Calu3 (cell line): ENCODE results near the gene SYNM. TPM values are rescaled to one million over a fixed set of nuclear protein-coding genes. Genes with fewer than 3 reads are reported as not detected.

Experiments used
- BruUV-seq: library from RNA; stranded (reverse); fragments of 400-500 nt; replicated peaks from 2 replicates; lab custom pipeline; 2021; lab: Mats Ljungman, UMichigan
- CTCF ChIA-PET: fragments of 300-600 bp; sonication (Branson Sonifier 250); formaldehyde crosslinking; loops from one replicate; lab custom pipeline; 2022; ENCODE audit warnings: antibody characterized with exemption; lab: Charles Lee
- DNase-seq: peaks from one replicate; pipeline ENCODE4 v3.0.0; 2022
- H3K27ac Mint-ChIP-seq: one replicate; pipeline ENCODE4 v1.8.0; 2022; ENCODE audit warnings: mixed read lengths; ENCODE audit not compliant: unreplicated experiment
- H3K27me3 Mint-ChIP-seq: one replicate; pipeline ENCODE4 v1.8.0; 2022; ENCODE audit warnings: mixed read lengths; ENCODE audit not compliant: unreplicated experiment
- H3K36me3 Mint-ChIP-seq: one replicate; pipeline ENCODE4 v1.8.0; 2022; ENCODE audit warnings: mild to moderate bottlenecking, moderate library complexity, mixed read lengths; ENCODE audit not compliant: insufficient read depth, unreplicated experiment
- H3K4me1 Mint-ChIP-seq: one replicate; pipeline ENCODE4 v1.8.0; 2022; ENCODE audit warnings: mild to moderate bottlenecking, low read depth, mixed read lengths; ENCODE audit not compliant: unreplicated experiment
- H3K4me3 Mint-ChIP-seq: one replicate; pipeline ENCODE4 v1.8.0; 2022; ENCODE audit warnings: mild to moderate bottlenecking, low read depth, moderate library complexity, mixed read lengths; ENCODE audit not compliant: unreplicated experiment
- H3K9me3 Mint-ChIP-seq: one replicate; pipeline ENCODE4 v1.8.0; 2022; ENCODE audit warnings: low read depth, mixed read lengths; ENCODE audit not compliant: unreplicated experiment
- CTCF ChIP-seq: fragments of 200-600 bp; IDR thresholded peaks from one replicate; pipeline ENCODE4 v1.8.0; 2022; ENCODE audit warnings: antibody characterized with exemption; ENCODE audit not compliant: unreplicated experiment
- intact Hi-C: fragments of 100-400 bp; cut with micrococcal nuclease; formaldehyde crosslinking; loops from one replicate; pipeline ENCODE4 v1.10.0; 2022; ENCODE audit not compliant: unreplicated experiment
- total RNA-seq: library from RNA; stranded (reverse); gene quantifications from 2 replicates; pipeline ENCODE4 v1.2.3, GENCODE V29; 2022

Gene SYNM
- total RNA-seq, 1 experiment from 2014 or later = 7.8 TPM

- DNase-seq = no peak
- H3K27me3 Mint-ChIP-seq = peaks cover 87% of the 10 kb centered on the region
- H3K36me3 Mint-ChIP-seq = peaks cover 11% of the 10 kb centered on the region
- H3K4me3 Mint-ChIP-seq = no peak overlapping the region
- TF ChIP-seq CTCF = no peak
- no peaks in the 10 kb centered on the region for H3K9me3 Mint-ChIP-seq
- BruUV-seq = no TSS peak
- no peak overlapping the region for H3K27ac Mint-ChIP-seq
- intact Hi-C loops = no loop called here
- CTCF ChIA-PET = no interaction called here
- H3K4me1 Mint-ChIP-seq = no peaks in the 10 kb centered on the region
These were observed 42.7 kb upstream of the SYNM start for GRCh38 chr15:99062226-99062625.

- BruUV-seq = no TSS peak
- Mint-ChIP-seq H3K4me1 (no peaks in the 10 kb centered on the region), H3K27ac (no peak overlapping the region), H3K27me3 (peaks cover 75% of the 10 kb centered on the region), H3K9me3 (no peaks in the 10 kb centered on the region), H3K4me3 (no peak overlapping the region), H3K36me3 (no peaks in the 10 kb centered on the region)
- intact Hi-C loops = no loop called here
- no peak for TF ChIP-seq CTCF
- CTCF ChIA-PET = no interaction called here
- DNase-seq = no peak
These were observed 36.7 kb upstream of the SYNM start for GRCh38 chr15:99068186-99068585.

GRCh38 chr15:99070208-99070607 lies 34.7 kb upstream of the SYNM start:
- intact Hi-C loops = loop anchor here (10.0 kb wide), 3 partner anchors 165 to 415 kb away; no protein-coding TSS in a partner anchor
- CTCF ChIA-PET = no interaction called here
- Mint-ChIP-seq H3K4me3 (no peak overlapping the region), H3K27me3 (peaks cover 71% of the 10 kb centered on the region), H3K4me1 (no peaks in the 10 kb centered on the region), H3K36me3 (no peaks in the 10 kb centered on the region), H3K27ac (no peak overlapping the region), H3K9me3 (no peaks in the 10 kb centered on the region)
- no peak for TF ChIP-seq CTCF
- no TSS peak for BruUV-seq
- no peak for DNase-seq

GRCh38 chr15:99071091-99071680 lies 33.7 kb upstream of the SYNM start:
- no peaks in the 10 kb centered on the region for H3K9me3 Mint-ChIP-seq
- no peak for TF ChIP-seq CTCF
- H3K27me3 Mint-ChIP-seq = peaks cover 61% of the 10 kb centered on the region
- intact Hi-C loops = loop anchor here (10.0 kb wide), 3 partner anchors 166 to 416 kb away; no protein-coding TSS in a partner anchor
- no peaks in the 10 kb centered on the region for H3K36me3 Mint-ChIP-seq
- CTCF ChIA-PET = interaction anchor here (0.6 kb wide), 2 partner anchors 180 to 1873 kb away, joined by 6 to 8 read pairs; no protein-coding TSS in a partner anchor
- DNase-seq = no peak
- H3K27ac Mint-ChIP-seq = no peak overlapping the region
- H3K4me1 Mint-ChIP-seq = peaks cover 2% of the 10 kb centered on the region
- no TSS peak for BruUV-seq
- no peak overlapping the region for H3K4me3 Mint-ChIP-seq
